Skeletal muscle tissue (tissue), 5 donors: ENCODE results near the gene DDI2. TPM values are rescaled to one million over a fixed set of nuclear protein-coding genes. Genes with fewer than 3 reads are reported as not detected.

Experiments used
- H3K27ac ChIP-seq: one replicate; pipeline ENCODE4 v1.7.0; 2013; ENCODE audit warnings: mild to moderate bottlenecking, low read depth, low read length, inconsistent platforms
- H3K27me3 ChIP-seq, 3 donors: one replicate each; pipeline ENCODE4 v1.7.0; 2013; ENCODE audit warnings: low read length in 3 of 3; ENCODE audit not compliant: control insufficient read depth in 3 of 3, insufficient read depth in 3 of 3
- H3K36me3 ChIP-seq, 3 donors: one replicate each; pipeline ENCODE4 v1.7.0; 2013; ENCODE audit warnings: low read length in 3 of 3; ENCODE audit not compliant: control insufficient read depth in 3 of 3, insufficient read depth in 3 of 3
- H3K4me1 ChIP-seq, 3 donors: one replicate each; pipeline ENCODE4 v1.7.0; 2013; ENCODE audit warnings: low read length in 3 of 3, mild to moderate bottlenecking in 3 of 3; ENCODE audit not compliant: control insufficient read depth in 3 of 3, insufficient read depth in 3 of 3
- H3K4me3 ChIP-seq, 3 donors: one replicate each; pipeline ENCODE4 v1.7.0; 2013; ENCODE audit warnings: low read length in 3 of 3
- H3K9ac ChIP-seq, 3 donors: one replicate each; pipeline ENCODE4 v1.7.0; 2013; ENCODE audit warnings: low read length in 3 of 3, mild to moderate bottlenecking in 3 of 3, moderate library complexity in 2 of 3, low read depth in 1 of 3
- H3K9me3 ChIP-seq, 3 donors: one replicate each; pipeline ENCODE4 v1.7.0; 2013; ENCODE audit warnings: low read length in 3 of 3; ENCODE audit not compliant: control insufficient read depth in 3 of 3
- small RNA-seq: library from RNA; depleted of rRNA; stranded (forward); fragments of <200 nt; gene quantifications from one replicate; pipeline ENCODE3, GENCODE V24; 2014
- total RNA-seq: library from RNA; depleted of rRNA; stranded (reverse); fragments of >200 nt; gene quantifications from one replicate; pipeline ENCODE4 v1.2.3, GENCODE V29; 2014
- donor health status: Osteomylitis.

Gene DDI2
- total RNA-seq, 1 donor from 2014 or later, result 30.8 TPM

GRCh38 chr1:15707239-15707925, 90.1 kb downstream of the DDI2 start:
- peaks cover 56 to 76% (median 57%) of the 10 kb centered on the region in 3 donors for H3K4me1 ChIP-seq
- no peaks in the 10 kb centered on the region for H3K27me3 ChIP-seq
- H3K9ac ChIP-seq, result peak overlapping the region; percentile 41 to 75 (median 50)
- peaks cover 0 to 6% (median 0%) of the 10 kb centered on the region in 3 donors for H3K36me3 ChIP-seq
- H3K4me3 ChIP-seq, result peak overlapping the region in 1 of 3 donors; percentile 20
- peak overlapping the region; percentile 87 for H3K27ac ChIP-seq
- H3K9me3 ChIP-seq, result no peaks in the 10 kb centered on the region

- Histone ChIP-seq H3K9ac (peak overlapping the region in 1 of 3 donors; percentile 54), H3K9me3 (no peaks in the 10 kb centered on the region), H3K4me3 (no peak overlapping the region), H3K27me3 (no peaks in the 10 kb centered on the region), H3K36me3 (peaks cover 0 to 6% (median 0%) of the 10 kb centered on the region in 3 donors), H3K27ac (peak overlapping the region; percentile 87), H3K4me1 (peaks cover 48 to 74% (median 51%) of the 10 kb centered on the region in 3 donors)
These were observed 91.4 kb downstream of the DDI2 start for GRCh38 chr1:15708486-15709137.

- H3K27ac ChIP-seq, result peak overlapping the region; percentile 87
- H3K4me3 ChIP-seq, result no peak overlapping the region
- peak overlapping the region in 1 of 3 donors; percentile 54 for H3K9ac ChIP-seq
- peaks cover 45 to 73% (median 52%) of the 10 kb centered on the region in 3 donors for H3K4me1 ChIP-seq
- H3K9me3 ChIP-seq, result no peaks in the 10 kb centered on the region
- no peaks in the 10 kb centered on the region for H3K27me3 ChIP-seq
- H3K36me3 ChIP-seq, result peaks cover 0 to 6% (median 0%) of the 10 kb centered on the region in 3 donors
These were observed 92.0 kb downstream of the DDI2 start for GRCh38 chr1:15709226-15709625.

DNA sequence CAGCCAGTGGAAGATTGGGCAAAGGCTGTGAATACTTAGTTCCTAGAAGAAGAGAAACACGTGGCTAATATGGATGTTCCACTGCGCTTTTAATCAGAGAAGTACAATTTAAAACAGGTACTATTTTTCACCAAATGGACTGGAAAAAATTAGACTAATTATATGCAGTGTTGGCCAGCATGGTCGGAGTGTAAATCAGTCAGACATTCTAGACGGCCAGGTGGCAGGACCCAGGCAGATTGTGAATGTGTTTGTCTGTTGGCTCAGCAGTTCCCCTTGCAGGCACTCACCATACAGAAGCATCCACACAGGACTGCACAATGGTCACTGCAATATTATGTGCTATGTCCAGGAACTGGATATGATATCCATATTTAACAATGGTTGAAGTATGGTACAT, 94.9 kb downstream of the DDI2 start:
- no peak overlapping the region for H3K9ac ChIP-seq
- no peaks in the 10 kb centered on the region for H3K9me3 ChIP-seq
- peak overlapping the region; percentile 65 for H3K27ac ChIP-seq
- H3K36me3 ChIP-seq, result peaks cover 9 to 11% (median 9%) of the 10 kb centered on the region in 3 donors
- no peaks in the 10 kb centered on the region for H3K27me3 ChIP-seq
- H3K4me3 ChIP-seq, result no peak overlapping the region
- H3K4me1 ChIP-seq, result peaks cover 51 to 77% (median 57%) of the 10 kb centered on the region in 3 donors

- H3K4me1 ChIP-seq, result peaks cover 56 to 74% (median 58%) of the 10 kb centered on the region in 3 donors
- peak overlapping the region; percentile 91 for H3K27ac ChIP-seq
- H3K36me3 ChIP-seq, result peaks cover 21 to 29% (median 22%) of the 10 kb centered on the region in 3 donors
- no peaks in the 10 kb centered on the region for H3K9me3 ChIP-seq
- H3K4me3 ChIP-seq, result peak overlapping the region; percentile 9 to 48 (median 13)
- no peaks in the 10 kb centered on the region for H3K27me3 ChIP-seq
- H3K9ac ChIP-seq, result peak overlapping the region; percentile 24 to 75 (median 58)
These were observed 97.3 kb downstream of the DDI2 start for GRCh38 chr1:15714406-15715136.

- peak overlapping the region in 2 of 3 donors; percentile 43 to 58 for H3K4me3 ChIP-seq
- no peaks in the 10 kb centered on the region for H3K27me3 ChIP-seq
- H3K27ac ChIP-seq, result peak overlapping the region; percentile 90
- peak overlapping the region; percentile 57 to 87 (median 60) for H3K9ac ChIP-seq
- no peaks in the 10 kb centered on the region for H3K9me3 ChIP-seq
- peaks cover 44 to 48% (median 45%) of the 10 kb centered on the region in 3 donors for H3K36me3 ChIP-seq
- H3K4me1 ChIP-seq, result peaks cover 52 to 83% (median 80%) of the 10 kb centered on the region in 3 donors
These were observed 100.3 kb downstream of the DDI2 start for GRCh38 chr1:15717418-15718125.

DNA sequence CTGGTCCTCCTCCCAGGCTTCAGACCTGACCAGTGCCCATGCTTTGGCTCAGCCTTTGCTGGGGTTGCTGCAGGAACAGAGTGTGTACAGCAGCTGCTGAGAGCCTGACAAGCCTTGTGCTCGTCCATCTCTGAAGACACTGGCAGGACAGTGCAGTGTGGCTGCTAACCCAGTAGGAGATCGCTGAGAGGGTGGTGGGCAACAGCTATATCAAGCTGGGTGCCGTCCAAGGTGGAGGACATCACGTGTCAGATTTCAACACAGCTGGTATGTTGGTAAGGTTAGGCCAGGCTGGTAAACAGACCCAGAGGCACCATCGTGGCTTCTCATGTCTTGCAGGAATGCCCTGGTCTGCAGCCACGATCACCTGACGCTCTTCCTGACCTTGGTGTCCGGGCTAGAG, 100.9 kb downstream of the DDI2 start:
- Histone ChIP-seq H3K9ac (peak overlapping the region; percentile 57 to 87 (median 60)), H3K27me3 (no peaks in the 10 kb centered on the region), H3K36me3 (peaks cover 45 to 54% (median 52%) of the 10 kb centered on the region in 3 donors), H3K9me3 (no peaks in the 10 kb centered on the region), H3K4me3 (peak overlapping the region in 2 of 3 donors; percentile 43 to 58), H3K4me1 (peaks cover 56 to 84% (median 83%) of the 10 kb centered on the region in 3 donors), H3K27ac (peak overlapping the region; percentile 90)

Small RNA genes lying within 50 kb of the gene (small RNA-seq; reads per million reads assigned to genes)
- gene AL121992.2 (not detected), gene CD24P1 (not detected), gene RNU7-179P (not detected)

Other genes with a start within 250 kb of the DDI2 start
- gene EFHD2, start 207.6 kb upstream of the DDI2 start, total RNA-seq, result 12.5 TPM
- gene CTRC, start 179.0 kb upstream of the DDI2 start, total RNA-seq, result not detected
- not detected for gene CELA2A, start 160.7 kb upstream of the DDI2 start, total RNA-seq
- gene CELA2B, start 141.4 kb upstream of the DDI2 start, total RNA-seq, result 1.6 TPM
- 9.9 TPM for gene CASP9, start 93.2 kb upstream of the DDI2 start, total RNA-seq
- 16.7 TPM for gene DNAJC16, start 90.6 kb upstream of the DDI2 start, total RNA-seq
- 4.2 TPM for gene AGMAT, start 32.4 kb upstream of the DDI2 start, total RNA-seq
- 36.0 TPM for gene PLEKHM2, start 66.9 kb downstream of the DDI2 start, total RNA-seq
- gene SLC25A34, start 118.8 kb downstream of the DDI2 start, total RNA-seq, result 1.6 TPM
- not detected for gene TMEM82, start 125.0 kb downstream of the DDI2 start, total RNA-seq
- gene FBLIM1, start 141.3 kb downstream of the DDI2 start, total RNA-seq, result 7.3 TPM
- gene UQCRHL, start 190.2 kb downstream of the DDI2 start, total RNA-seq, result 4.7 TPM
- gene SPEN, start 230.2 kb downstream of the DDI2 start, total RNA-seq, result 21.4 TPM